GM19324 (cell line): ENCODE measurements around the gene CFAP61.
A peak's percentile ranks its signal among the peaks of the same experiment; 100 is the strongest.
"Not testable (repeated sequence)": the region's sequence is repeated elsewhere in the genome, so short reads cannot be mapped to it uniquely, and the experiment has no call there.

Source experiments
- ATAC-seq: cut with Tn5 transposase; IDR thresholded peaks from one replicate; pipeline ENCODE4 v1.9.1; 2021; ENCODE audit warnings: mild to moderate bottlenecking, moderate library complexity; ENCODE audit not compliant: unreplicated experiment, low FRiP score

The CFAP61 gene

GRCh38 chr20:20052074-20052970, at the start of gene CFAP61, which contains the start of gene CRNKL1:
Gene CFAP61, plus strand, starts transcription at chr20:20052532. Its CDS starts 4,122 bp downstream, at chr20:20056654.
Gene CRNKL1, minus strand, starts transcription at chr20:20052466. Its CDS starts 124 bp downstream, at chr20:20052342.
- ATAC-seq, result peak; percentile 98

- ATAC-seq, result no peak
These were observed 49.0 kb upstream of the CFAP61 start for GRCh38 chr20:20003031-20003954.

GRCh38 chr20:20003955-20004322, 48.4 kb upstream of the CFAP61 start:
- not testable (repeated sequence) for ATAC-seq

- ATAC-seq, result no peak
These were observed 47.0 kb upstream of the CFAP61 start for GRCh38 chr20:20005342-20005741.

- ATAC-seq, result no peak
These were observed 42.5 kb upstream of the CFAP61 start for GRCh38 chr20:20009784-20010253.

- no peak for ATAC-seq
These were observed 41.5 kb upstream of the CFAP61 start for GRCh38 chr20:20010639-20011500.

- ATAC-seq, result no peak
These were observed 39.8 kb upstream of the CFAP61 start for GRCh38 chr20:20012541-20012940.

- no peak for ATAC-seq
These were observed 37.7 kb upstream of the CFAP61 start for GRCh38 chr20:20014659-20015058.

GRCh38 chr20:20017001-20017843, 35.1 kb upstream of the CFAP61 start, which contains the start of gene NAA20:
Gene NAA20, plus strand, starts transcription at chr20:20017362. Its CDS starts 35 bp downstream, at chr20:20017397.
- peak; percentile 99 for ATAC-seq

GRCh38 chr20:20017844-20018185, 34.5 kb upstream of the CFAP61 start:
- ATAC-seq, result no peak

GRCh38 chr20:20018366-20018765, 34.0 kb upstream of the CFAP61 start:
- ATAC-seq, result no peak

- no peak for ATAC-seq
These were observed 33.2 kb upstream of the CFAP61 start for GRCh38 chr20:20019123-20019522.

GRCh38 chr20:20020908-20021307, 31.4 kb upstream of the CFAP61 start:
- no peak for ATAC-seq

GRCh38 chr20:20021835-20022234, 30.5 kb upstream of the CFAP61 start:
- no peak for ATAC-seq

GRCh38 chr20:20022498-20022897, 29.8 kb upstream of the CFAP61 start:
- ATAC-seq, result peak; percentile 41

GRCh38 chr20:20023395-20023794, 28.9 kb upstream of the CFAP61 start:
- ATAC-seq, result no peak

- ATAC-seq, result no peak
These were observed 27.4 kb upstream of the CFAP61 start for GRCh38 chr20:20024942-20025341.

GRCh38 chr20:20027284-20027683, 25.0 kb upstream of the CFAP61 start:
- ATAC-seq, result no peak

GRCh38 chr20:20031790-20032189, 20.5 kb upstream of the CFAP61 start:
- no peak for ATAC-seq
